Measurements from ENCODE around the gene MYL9. TPM values are rescaled to one million over a fixed set of nuclear protein-coding genes. Genes with fewer than 3 reads are reported as not detected.

MYL9 gene
- total RNA-seq, 1 donor from 2014 or later: 717 TPM

- DNase-seq (ENCODE audit: low spot score in 2 of 2): no peak
- Histone ChIP-seq H3K9me3 (no peaks in the 10 kb centered on the region), H3K4me3 (no peak overlapping the region), H3K27ac (peak overlapping the region in 1 of 2 donors; percentile 4), H3K36me3 (peaks cover 39 to 52% of the 10 kb centered on the region in 2 donors), H3K27me3 (no peaks in the 10 kb centered on the region), H3K4me1 (peaks cover 11 to 45% of the 10 kb centered on the region in 2 donors)
- intact Hi-C loops (cut with DNase I): no loop called here
- peak in 1 of 3 experiments; percentile 34 for TF ChIP-seq CTCF (IDR thresholded peaks at IDR 0.05)
Measured at GRCh38 chr20:36548006-36548315, 6.6 kb downstream of the MYL9 start.

- H3K4me3 ChIP-seq: no peak overlapping the region
- H3K4me1 ChIP-seq: peaks cover 11 to 45% of the 10 kb centered on the region in 2 donors
- H3K9me3 ChIP-seq: no peaks in the 10 kb centered on the region
- H3K27ac ChIP-seq: peak overlapping the region; percentile 72 to 75
- no peaks in the 10 kb centered on the region for H3K27me3 ChIP-seq
- no peak for TF ChIP-seq CTCF (IDR thresholded peaks at IDR 0.05)
- DNase-seq (ENCODE audit: low spot score in 2 of 2): no peak
- intact Hi-C loops (cut with DNase I): no loop called here
- peaks cover 39 to 49% of the 10 kb centered on the region in 2 donors for H3K36me3 ChIP-seq
Measured at GRCh38 chr20:36548704-36549627, 7.6 kb downstream of the MYL9 start.

GRCh38 chr20:36549628-36549941 lies 8.3 kb downstream of the MYL9 start:
- Histone ChIP-seq H3K27ac (peak overlapping the region; percentile 72 to 75), H3K9me3 (no peaks in the 10 kb centered on the region), H3K4me3 (no peak overlapping the region), H3K27me3 (no peaks in the 10 kb centered on the region), H3K4me1 (peaks cover 10 to 42% of the 10 kb centered on the region in 2 donors), H3K36me3 (peaks cover 38 to 46% of the 10 kb centered on the region in 2 donors)
- intact Hi-C loops (cut with DNase I): no loop called here
- no peak for DNase-seq (ENCODE audit: low spot score in 2 of 2)
- TF ChIP-seq CTCF (IDR thresholded peaks at IDR 0.05): no peak

- H3K4me3 ChIP-seq: no peak overlapping the region
- no peak for DNase-seq (ENCODE audit: low spot score in 2 of 2)
- no peaks in the 10 kb centered on the region for H3K9me3 ChIP-seq
- intact Hi-C loops (cut with DNase I): no loop called here
- peaks cover 6 to 37% of the 10 kb centered on the region in 2 donors for H3K4me1 ChIP-seq
- no peaks in the 10 kb centered on the region for H3K27me3 ChIP-seq
- peak overlapping the region; percentile 72 to 75 for H3K27ac ChIP-seq
- peaks cover 33 to 40% of the 10 kb centered on the region in 2 donors for H3K36me3 ChIP-seq
- no peak for TF ChIP-seq CTCF (IDR thresholded peaks at IDR 0.05)
Measured at GRCh38 chr20:36549942-36550789, 8.8 kb downstream of the MYL9 start.

- no peak for DNase-seq (ENCODE audit: low spot score in 2 of 2)
- no peaks in the 10 kb centered on the region for H3K9me3 ChIP-seq
- peak overlapping the region; percentile 72 to 75 for H3K27ac ChIP-seq
- TF ChIP-seq CTCF (IDR thresholded peaks at IDR 0.05): no peak
- peaks cover 26 to 34% of the 10 kb centered on the region in 2 donors for H3K36me3 ChIP-seq
- H3K27me3 ChIP-seq: no peaks in the 10 kb centered on the region
- intact Hi-C loops (cut with DNase I): no loop called here
- no peak overlapping the region for H3K4me3 ChIP-seq
- H3K4me1 ChIP-seq: peaks cover 5 to 30% of the 10 kb centered on the region in 2 donors
Measured at GRCh38 chr20:36550790-36551299, 9.5 kb downstream of the MYL9 start.
